GM12878 (cell line): ENCODE data around the gene HOXD10. TPM values are rescaled to one million over a fixed set of nuclear protein-coding genes. Genes with fewer than 3 reads are reported as not detected.

Experiments used
- ATAC-seq: fragments of 200-7000 bp; cut with Tn5 transposase; 3 replicates; pipeline ENCODE4 v1.9.1; 2020; ENCODE audit warnings: mild to moderate bottlenecking, moderate library complexity
- BruUV-seq: library from RNA; stranded (reverse); fragments of 400-500 nt; replicated peaks from 2 replicates; lab custom pipeline; 2021; lab: Mats Ljungman, UMichigan
- CTCF ChIA-PET: fragments of 300-600 bp; sonication (Branson Sonifier 250); formaldehyde crosslinking; extraction: SDS; loops from one replicate; lab custom pipeline; 2021; ENCODE audit warnings: inconsistent platforms; lab: Yijun Ruan, JAX
- POLR2A ChIA-PET: fragments of 350-600 bp; formaldehyde crosslinking; extraction: SDS; loops from one replicate; lab custom pipeline; 2021; ENCODE audit warnings: inconsistent platforms; lab: Charles Lee
- RAD21 ChIA-PET: fragments of 300-600 bp; sonication (Branson Sonifier 250); formaldehyde crosslinking; loops from one replicate; lab custom pipeline; 2023; ENCODE audit warnings: antibody characterized with exemption; ENCODE audit not compliant: unreplicated experiment; lab: Charles Lee
- SMC1A ChIA-PET: fragments of 300-600 bp; sonication (Branson Sonifier 250); formaldehyde crosslinking; loops from one replicate; lab custom pipeline; 2023; ENCODE audit not compliant: unreplicated experiment, uncharacterized antibody; lab: Charles Lee
- DNase-seq: peaks from one replicate; pipeline ENCODE4 v3.0.0-alpha.2; 2011; ENCODE audit warnings: low read depth, low spot score
- FAIRE-seq: peaks from 3 replicates; lab custom pipeline; 2011; peaks lifted over from hg19 to GRCh38; lab: Jason Lieb, UNC
- H2AFZ ChIP-seq: 2 replicates; pipeline ENCODE4 v1.6.0; 2011; ENCODE audit warnings: low read depth, low read length, control low read depth; ENCODE audit not compliant: control insufficient read depth
- H3K27ac ChIP-seq: 2 replicates; pipeline ENCODE4 v1.5.1; 2011; ENCODE audit warnings: control low read depth; ENCODE audit not compliant: control insufficient read depth, insufficient read depth
- H3K27me3 ChIP-seq, 2 experiments: replicated peaks in 1 of 2; 2 replicates each; pipeline versions ENCODE4 v1.6.0 to v1.6.1; 2011; ENCODE audit warnings: low read length in 1 of 2; ENCODE audit not compliant: control insufficient read depth in 2 of 2, insufficient read depth in 2 of 2
- H3K36me3 ChIP-seq, 2 experiments: 2 replicates each; pipeline ENCODE4 v1.5.1; 2011; ENCODE audit warnings: low read length in 1 of 2; ENCODE audit not compliant: control insufficient read depth in 2 of 2, insufficient read depth in 2 of 2
- H3K4me1 ChIP-seq: 2 replicates; pipeline ENCODE4 v1.6.1; 2011; ENCODE audit warnings: mild to moderate bottlenecking, low read length, moderate library complexity, mixed read lengths; ENCODE audit not compliant: control insufficient read depth, insufficient read depth
- H3K4me2 ChIP-seq: 2 replicates; pipeline ENCODE4 v1.6.0; 2011; ENCODE audit warnings: control low read depth; ENCODE audit not compliant: control insufficient read depth, insufficient read depth
- H3K4me3 ChIP-seq: fragments of 200-600 bp; sonication (generic); 2 replicates; pipeline ENCODE4 v1.5.1; 2016
- H3K79me2 ChIP-seq: 2 replicates; pipeline ENCODE4 v1.6.0; 2011; ENCODE audit warnings: low read length; ENCODE audit not compliant: control insufficient read depth, insufficient read depth
- H3K9ac ChIP-seq: 2 replicates; pipeline ENCODE4 v1.8.0; 2011; ENCODE audit warnings: low read length, control low read depth, mixed read lengths; ENCODE audit not compliant: control insufficient read depth, insufficient read depth
- H3K9me3 ChIP-seq: replicated peaks from 3 replicates; pipeline ENCODE4 v1.5.1; 2011; ENCODE audit warnings: mild to moderate bottlenecking, low read length; ENCODE audit not compliant: control insufficient read depth, insufficient read depth
- H4K20me1 ChIP-seq: 2 replicates; pipeline ENCODE4 v1.6.0; 2011; ENCODE audit not compliant: control insufficient read depth, insufficient read depth
- BMI1 ChIP-seq: fragments of 450-650 bp; IDR thresholded peaks from 2 replicates; pipeline ENCODE4 v1.6.1; 2016; ENCODE audit warnings: mild to moderate bottlenecking, moderate library complexity, borderline replicate concordance
- CHD4 ChIP-seq: fragments of 200-600 bp; sonication (generic); IDR thresholded peaks from 2 replicates; pipeline ENCODE4 v1.6.1; 2016; ENCODE audit warnings: mild to moderate bottlenecking
- LARP7 ChIP-seq: fragments of 450-650 bp; IDR thresholded peaks from 2 replicates; pipeline ENCODE4 v1.6.1; 2017; ENCODE audit warnings: mild to moderate bottlenecking
- POLR2A ChIP-seq: IDR thresholded peaks from 2 replicates; pipeline ENCODE4 v1.6.1; 2011; ENCODE audit warnings: low read depth, mild to moderate bottlenecking, low read length
- POLR2AphosphoS2 ChIP-seq: IDR thresholded peaks from 2 replicates; pipeline ENCODE4 v1.6.1; 2011; ENCODE audit warnings: low read depth, mild to moderate bottlenecking, low read length, improper control_type of control experiment, moderate library complexity
- POLR2AphosphoS5 ChIP-seq: IDR thresholded peaks from 2 replicates; pipeline ENCODE4 v1.6.1; 2011; ENCODE audit warnings: mild to moderate bottlenecking, low read length, inconsistent platforms
- POU2F2 ChIP-seq: IDR thresholded peaks from 3 replicates; pipeline ENCODE4 v1.6.1; 2011; ENCODE audit warnings: low read depth, mild to moderate bottlenecking, low read length, borderline replicate concordance
- RBBP5 ChIP-seq: fragments of 200-600 bp; sonication (generic); conservative IDR thresholded peaks from 2 replicates; pipeline ENCODE4 v1.6.1; 2016
- SP1 ChIP-seq: IDR thresholded peaks from one replicate; pipeline ENCODE4 v1.6.1; 2011; ENCODE audit warnings: low read depth, low read length
- TCF3 ChIP-seq: IDR thresholded peaks from 2 replicates; pipeline ENCODE4 v1.6.1; 2012; ENCODE audit warnings: low read depth, mild to moderate bottlenecking, low read length, borderline replicate concordance; ENCODE audit not compliant: insufficient read depth
- ZNF687 ChIP-seq: fragments of 450-650 bp; IDR thresholded peaks from 2 replicates; pipeline ENCODE4 v1.6.1; 2017; ENCODE audit warnings: mild to moderate bottlenecking, moderate library complexity
- WGBS: methylation state at CpG from one replicate; pipeline ENCODE4 v1.1.6; 2016; ENCODE audit warnings: low lambda C conversion rate; ENCODE audit not compliant: insufficient replicate concordance, insufficient coverage; ENCODE audit errors: missing lambda C conversion rate; 5-methylcytosine and 5-hydroxymethylcytosine counted together
- in situ Hi-C: fragments of 300-500 bp; cut with MboI; formaldehyde crosslinking; loops from 9 replicates; pipeline ENCODE4 v1.14.3; 2018; ENCODE audit warnings: mixed read lengths
- intact Hi-C: fragments of 100-400 bp; cut with micrococcal nuclease; formaldehyde crosslinking; loops from one replicate; pipeline ENCODE4 v1.14.2; 2022; ENCODE audit not compliant: unreplicated experiment
- polyA plus RNA-seq, 11 experiments: library from polyadenylated mRNA; depleted of rRNA in 4 of 11; unstranded in 6 of 11; stranded (reverse) in 5 of 11; fragments of >200 nt; fragmentation: Nextera tagmentation in 4 of 11; fragmentation: Illumina TruSeq in 1 of 11; extraction: Ambion mirVana in 4 of 11; extraction: Trizol in 1 of 11; gene quantifications; 1 replicate in 1 of 11; 2 replicates in 10 of 11; pipeline versions ENCODE4 v1.2.1 to v1.2.3, GENCODE V29; 2011 to 2016; ENCODE audit warnings: inconsistent platforms in 2 of 11, missing spikeins in 2 of 11, low read depth in 1 of 11
- total RNA-seq, 4 experiments: library from RNA; depleted of rRNA in 3 of 4; stranded (reverse); fragments of >200 nt in 3 of 4; fragmentation: Illumina TruSeq in 1 of 4; extraction: Trizol in 1 of 4; gene quantifications; 2 replicates each; pipeline versions ENCODE4 v1.2.1 to v1.2.3, GENCODE V29; 2013 to 2021
- TF ChIP-seq, protein P1 (sequence below): IDR thresholded peaks from 2 replicates; pipeline ENCODE4 v1.6.1; 2011; ENCODE audit warnings: borderline replicate concordance, low read depth, mild to moderate bottlenecking, moderate library complexity, mixed read lengths, low read length; ENCODE audit not compliant: insufficient read depth; ENCODE audit errors: extremely low read length

The HOXD10 gene
- total and polyA plus RNA-seq, 10 of the 15 experiments (the other 5 are each of a cell fraction or from before 2014, with no cell fraction given) = not detected

DNA sequence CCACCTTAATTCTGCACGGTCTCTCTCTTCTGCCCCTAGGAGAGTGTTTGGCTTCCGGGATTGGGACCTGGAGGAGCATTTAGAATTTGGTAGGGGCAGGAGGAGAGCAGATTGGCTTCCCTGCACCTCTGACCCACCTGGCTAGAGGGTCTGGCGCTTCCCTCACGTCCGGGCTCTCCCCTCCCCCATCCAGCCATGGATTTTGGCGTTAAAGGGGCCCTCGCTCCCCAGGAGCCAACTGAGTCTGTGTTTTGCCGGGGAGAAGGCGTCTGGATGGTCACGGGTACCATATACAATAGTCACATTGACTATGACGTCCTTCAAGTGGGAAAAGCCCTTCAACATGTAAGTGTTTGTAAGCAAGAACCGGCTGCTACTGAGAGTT, 47.1 kb downstream of the HOXD10 start:
- H3K4me1 ChIP-seq = no peaks in the 10 kb centered on the region
- no TSS peak for BruUV-seq
- peaks cover 2% of the 10 kb centered on the region; the same call in 2 of the 3 replicates for H3K9me3 ChIP-seq
- 4% methylated on average over 12 of the region's 12 CpGs for WGBS
- in situ Hi-C loops = no loop called here
- FAIRE-seq (no peak), ATAC-seq (no peak)
- intact Hi-C loops = no loop called here
- TF ChIP-seq TCF3 (no peak), POLR2A (no peak), BMI1 (no peak), POLR2AphosphoS5 (no peak), POU2F2 (no peak), LARP7 (no peak), POLR2AphosphoS2 (no peak), SP1 (no peak), CHD4 (no peak), RBBP5 (no peak), ZNF687 (no peak)
- TF ChIP-seq, protein P1, sequence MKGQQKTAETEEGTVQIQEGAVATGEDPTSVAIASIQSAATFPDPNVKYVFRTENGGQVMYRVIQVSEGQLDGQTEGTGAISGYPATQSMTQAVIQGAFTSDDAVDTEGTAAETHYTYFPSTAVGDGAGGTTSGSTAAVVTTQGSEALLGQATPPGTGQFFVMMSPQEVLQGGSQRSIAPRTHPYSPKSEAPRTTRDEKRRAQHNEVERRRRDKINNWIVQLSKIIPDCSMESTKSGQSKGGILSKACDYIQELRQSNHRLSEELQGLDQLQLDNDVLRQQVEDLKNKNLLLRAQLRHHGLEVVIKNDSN = no peak
- TF ChIP-seq, all 136 proteins: peak for 0
- peaks cover 18 to 26% of the 10 kb centered on the region in 2 experiments for H3K27me3 ChIP-seq
- no peak for DNase-seq
- H3K4me3 ChIP-seq = no peak overlapping the region
- no peaks in the 10 kb centered on the region for H3K79me2 ChIP-seq
- ChIA-PET CTCF (no interaction called here), POLR2A (no interaction called here), SMC1A (no interaction called here), RAD21 (no interaction called here)
- H3K27ac ChIP-seq = no peak overlapping the region
- no peaks in the 10 kb centered on the region for H3K36me3 ChIP-seq
- no peak overlapping the region for H2AFZ ChIP-seq
- no peak overlapping the region for H3K4me2 ChIP-seq
- H4K20me1 ChIP-seq = no peaks in the 10 kb centered on the region
- no peak overlapping the region for H3K9ac ChIP-seq
